NCI-H446 treated with DMSO at 0.1 percent for 48 hours (cell line): Measurements from ENCODE around the gene AKIRIN1.
"Not testable (repeated sequence)": the region's sequence is repeated elsewhere in the genome, so short reads cannot be mapped to it uniquely, and the experiment has no call there.

Experiments
- DNase-seq: peaks from one replicate; lab custom pipeline; 2025; lab: John Stamatoyannopoulos, UW

Gene AKIRIN1

GRCh38 chr1:39046613-39047210 is 55.6 kb downstream of the AKIRIN1 start:
- DNase-seq: no peak

- DNase-seq: no peak
These were observed 56.5 kb downstream of the AKIRIN1 start for GRCh38 chr1:39047374-39048229.

- no peak for DNase-seq
These were observed 57.8 kb downstream of the AKIRIN1 start for GRCh38 chr1:39048745-39049370.

GRCh38 chr1:39050001-39050400 is 58.9 kb downstream of the AKIRIN1 start:
- DNase-seq: no peak

- not testable (repeated sequence) for DNase-seq
These were observed 60.2 kb downstream of the AKIRIN1 start for GRCh38 chr1:39051193-39051850.

GRCh38 chr1:39051956-39052355 is 60.9 kb downstream of the AKIRIN1 start:
- DNase-seq: no peak

GRCh38 chr1:39055213-39055710 is 64.2 kb downstream of the AKIRIN1 start:
- not testable (repeated sequence) for DNase-seq
